ENCODE measurements around the gene TRAPPC2. TPM values are rescaled to one million over a fixed set of nuclear protein-coding genes. Genes with fewer than 3 reads are reported as not detected.

Gene TRAPPC2
- polyA plus RNA-seq, 1 of the 3 experiments (the other 2 are of a cell fraction): 10.4 TPM

GRCh38 chrX:13703135-13703534 is 31.3 kb downstream of the TRAPPC2 start:
- no peak overlapping the region for H3K4me2 ChIP-seq
- peaks cover 0 to 19% of the 10 kb centered on the region in 2 experiments; a peak in 1 of 4 replicates for H3K4me1 ChIP-seq (ENCODE audit: control insufficient read depth in 1 of 2, insufficient read depth in 2 of 2, low read depth in 1 of 2, low read length in 1 of 2)
- no peak overlapping the region for H3K4me3 ChIP-seq (ENCODE audit: low read depth in 2 of 2, low read length in 1 of 2)
- no peaks in the 10 kb centered on the region for H3K9me2 ChIP-seq
- H3F3A ChIP-seq (replicated peaks; ENCODE audit: insufficient read depth): no peaks in the 10 kb centered on the region
- TF ChIP-seq FOXJ3 (CRISPR knock-in tag; IDR thresholded peaks at IDR 0.05) (no peak), GABPA (IDR thresholded peaks at IDR 0.05; ENCODE audit: low read depth) (no peak)
- no peak for DNase-seq
- peaks cover 7 to 16% of the 10 kb centered on the region in 2 experiments for H3K36me3 ChIP-seq (replicated peaks in 1 of 2; ENCODE audit: control insufficient read depth in 1 of 2, insufficient read depth in 2 of 2, low read length in 1 of 2)
- H3K9me3 ChIP-seq: no peaks in the 10 kb centered on the region
- no peak overlapping the region for H3K27ac ChIP-seq (ENCODE audit: low read depth in 2 of 2, low read length in 1 of 2)
- H4K20me1 ChIP-seq (ENCODE audit: insufficient read depth): peaks cover 36% of the 10 kb centered on the region
- H3K79me2 ChIP-seq (ENCODE audit: insufficient read depth): peaks cover 82% of the 10 kb centered on the region
- CTCF ChIA-PET: interaction anchor here (0.8 kb wide), 1 partner anchor 14 kb away, joined by 4 read pairs; the partner anchor contains the start of gene RAB9A
- no peak overlapping the region for H3K9ac ChIP-seq
- 100% methylated on average over 3 of the region's 3 CpGs for WGBS (ENCODE audit: low lambda C conversion rate)
- POLR2A ChIA-PET: no interaction called here
- H3K27me3 ChIP-seq (ENCODE audit: insufficient read depth): no peaks in the 10 kb centered on the region
- no peak overlapping the region for H2AFZ ChIP-seq (ENCODE audit: low read depth)

GRCh38 chrX:13702111-13702789 is 32.2 kb downstream of the TRAPPC2 start:
- Histone ChIP-seq H3K9ac (no peak overlapping the region), H3K36me3 (replicated peaks in 1 of 2; ENCODE audit: control insufficient read depth in 1 of 2, insufficient read depth in 2 of 2, low read length in 1 of 2) (peaks cover 4 to 10% of the 10 kb centered on the region in 2 experiments), H3K9me2 (no peaks in the 10 kb centered on the region), H3K27ac (ENCODE audit: low read depth in 2 of 2, low read length in 1 of 2) (no peak overlapping the region), H2AFZ (ENCODE audit: low read depth) (no peak overlapping the region), H3K4me3 (ENCODE audit: low read depth in 2 of 2, low read length in 1 of 2) (no peak overlapping the region), H3K79me2 (ENCODE audit: insufficient read depth) (peaks cover 83% of the 10 kb centered on the region), H3K27me3 (ENCODE audit: insufficient read depth) (no peaks in the 10 kb centered on the region), H3K9me3 (no peaks in the 10 kb centered on the region), H4K20me1 (ENCODE audit: insufficient read depth) (peaks cover 37% of the 10 kb centered on the region), H3F3A (replicated peaks; ENCODE audit: insufficient read depth) (no peaks in the 10 kb centered on the region), H3K4me1 (ENCODE audit: control insufficient read depth in 1 of 2, insufficient read depth in 2 of 2, low read depth in 1 of 2, low read length in 1 of 2) (peaks cover 0 to 20% of the 10 kb centered on the region in 2 experiments; a peak in 1 of 4 replicates), H3K4me2 (no peak overlapping the region)
- WGBS (ENCODE audit: low lambda C conversion rate): 91% methylated on average over 5 of the region's 5 CpGs
- CTCF ChIA-PET: no interaction called here
- POLR2A ChIA-PET: no interaction called here
- no peak for TF ChIP-seq IRF3 (IDR thresholded peaks at IDR 0.05; ENCODE audit: low read depth, low read length)
- TF ChIP-seq NRF1 (IDR thresholded peaks at IDR 0.05; ENCODE audit: low read depth, low read length): no peak
- no peak for TF ChIP-seq GABPA (IDR thresholded peaks at IDR 0.05; ENCODE audit: low read depth)
- TF ChIP-seq REST (IDR thresholded peaks at IDR 0.05; ENCODE audit: low read depth, low read length): no peak
- TF ChIP-seq USF1 (IDR thresholded peaks at IDR 0.05; ENCODE audit: borderline replicate concordance, low read depth): no peak
- TF ChIP-seq JUND (IDR thresholded peaks at IDR 0.05): no peak
- TF ChIP-seq RFX5 (IDR thresholded peaks at IDR 0.05; ENCODE audit: low read length): no peak
- TF ChIP-seq RCOR1 (IDR thresholded peaks at IDR 0.05; ENCODE audit: low read length): no peak
- TF ChIP-seq EP300 (IDR thresholded peaks at IDR 0.05; ENCODE audit: borderline replicate concordance in 1 of 2, low read depth in 1 of 2, low read length in 1 of 2): no peak
- TF ChIP-seq RAD21 (IDR thresholded peaks at IDR 0.05; ENCODE audit: low read length): no peak
- no peak for TF ChIP-seq SMC3 (IDR thresholded peaks at IDR 0.05; ENCODE audit: low read depth, low read length)
- TF ChIP-seq CHD2 (IDR thresholded peaks at IDR 0.05; ENCODE audit: low read length, partially characterized antibody): no peak
- no peak for TF ChIP-seq MAX (IDR thresholded peaks at IDR 0.05; ENCODE audit: low read depth)
- no peak for TF ChIP-seq EZH2phosphoT487 (IDR thresholded peaks at IDR 0.05; ENCODE audit: borderline replicate concordance, low read depth)
- TF ChIP-seq FOSL2 (IDR thresholded peaks at IDR 0.05; ENCODE audit: borderline replicate concordance, low read depth): no peak
- DNase-seq: no peak
